ENCODE measurements around the gene ACAT2.

- TF ChIP-seq CTCF (IDR thresholded peaks at IDR 0.05) (no peak), EP300 (IDR thresholded peaks at IDR 0.05) (no peak)
Measured at GRCh38 chr6:159766906-159767305, 5.1 kb downstream of the ACAT2 start.
